ENCODE data around the gene PDE4B. TPM values are rescaled to one million over a fixed set of nuclear protein-coding genes. Genes with fewer than 3 reads are reported as not detected.
"Not testable (repeated sequence)": the region's sequence is repeated elsewhere in the genome, so short reads cannot be mapped to it uniquely, and the experiment has no call there.

The PDE4B gene
- total RNA-seq, 2 experiments from 2014 or later: 23.4 to 26.2 TPM

- H3K4me3 Mint-ChIP-seq: no peak overlapping the region
Observed at GRCh38 chr1:65992165-65992821, 199.6 kb downstream of the PDE4B start.

DNA sequence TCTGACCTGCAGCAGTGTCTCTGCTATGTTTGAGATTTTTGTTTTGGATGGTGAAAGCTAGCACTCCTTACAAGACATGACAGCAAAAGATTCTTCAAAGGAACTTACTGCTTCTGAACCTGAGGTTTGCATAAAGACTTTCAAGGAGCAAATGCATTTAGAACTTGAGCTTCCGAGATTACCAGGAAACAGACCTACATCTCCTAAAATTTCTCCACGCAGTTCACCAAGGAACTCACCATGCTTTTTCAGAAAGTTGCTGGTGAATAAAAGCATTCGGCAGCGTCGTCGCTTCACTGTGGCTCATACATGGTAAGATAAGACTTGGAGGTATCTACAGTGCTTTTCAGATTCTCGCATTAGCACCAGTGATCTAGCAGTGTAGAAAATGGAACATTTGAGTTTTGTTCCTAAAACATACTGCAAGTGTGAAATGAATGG, 200.2 kb downstream of the PDE4B start:
- DNase-seq: no peak
- CTCF ChIA-PET: interaction anchor here (0.8 to 2.2 kb wide), 2 partner anchors 55 to 250 kb away, joined by 3 to 7 read pairs; no protein-coding TSS in a partner anchor
- intact Hi-C loops (cut with micrococcal nuclease): no loop called here
- H3K9me3 Mint-ChIP-seq: no peaks in the 10 kb centered on the region
- no peak overlapping the region for H3K4me3 Mint-ChIP-seq
- H3K27me3 Mint-ChIP-seq (ENCODE audit: low read depth): peaks cover 3% of the 10 kb centered on the region
- no peaks in the 10 kb centered on the region for H3K4me1 Mint-ChIP-seq (ENCODE audit: low read depth)
- H3K27ac Mint-ChIP-seq: no peak overlapping the region
- H3K36me3 Mint-ChIP-seq (ENCODE audit: low read depth): no peaks in the 10 kb centered on the region

More at GRCh38 chr1:65992165-65992821, 199.6 kb downstream of the PDE4B start:
- no peaks in the 10 kb centered on the region for H3K9me3 Mint-ChIP-seq
- intact Hi-C loops (cut with micrococcal nuclease): no loop called here
- peaks cover 3% of the 10 kb centered on the region for H3K27me3 Mint-ChIP-seq (ENCODE audit: low read depth)
- CTCF ChIA-PET: interaction anchor here (0.8 to 2.2 kb wide), 2 partner anchors 55 to 250 kb away, joined by 3 to 7 read pairs; no protein-coding TSS in a partner anchor
- no peak for DNase-seq
- no peak overlapping the region for H3K27ac Mint-ChIP-seq
- H3K36me3 Mint-ChIP-seq (ENCODE audit: low read depth): no peaks in the 10 kb centered on the region
- no peaks in the 10 kb centered on the region for H3K4me1 Mint-ChIP-seq (ENCODE audit: low read depth)

DNA sequence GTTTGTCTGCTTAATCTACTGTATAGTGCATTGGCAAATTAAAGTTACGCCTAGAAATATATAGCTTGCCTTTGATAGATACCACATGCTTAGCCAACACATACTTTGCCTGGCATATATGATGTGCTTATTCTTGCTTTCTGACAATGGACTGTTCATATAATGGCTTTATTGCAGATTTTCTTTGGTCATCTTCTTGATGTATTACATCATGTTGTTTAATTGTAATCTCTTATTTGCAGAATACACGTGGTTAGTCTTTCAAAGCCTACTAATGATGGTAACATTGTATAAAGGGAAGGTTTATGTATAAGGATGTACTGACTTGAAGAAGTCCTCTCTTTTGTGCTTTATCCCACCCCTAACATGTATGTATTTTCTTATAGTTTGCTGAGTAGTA, 201.5 kb downstream of the PDE4B start:
- no peaks in the 10 kb centered on the region for H3K9me3 Mint-ChIP-seq
- no peak for DNase-seq
- H3K27me3 Mint-ChIP-seq (ENCODE audit: low read depth): peaks cover 3% of the 10 kb centered on the region
- intact Hi-C loops (cut with micrococcal nuclease): no loop called here
- H3K4me1 Mint-ChIP-seq (ENCODE audit: low read depth): no peaks in the 10 kb centered on the region
- H3K27ac Mint-ChIP-seq: no peak overlapping the region
- CTCF ChIA-PET: no interaction called here
- H3K4me3 Mint-ChIP-seq: no peak overlapping the region
- no peaks in the 10 kb centered on the region for H3K36me3 Mint-ChIP-seq (ENCODE audit: low read depth)

DNA sequence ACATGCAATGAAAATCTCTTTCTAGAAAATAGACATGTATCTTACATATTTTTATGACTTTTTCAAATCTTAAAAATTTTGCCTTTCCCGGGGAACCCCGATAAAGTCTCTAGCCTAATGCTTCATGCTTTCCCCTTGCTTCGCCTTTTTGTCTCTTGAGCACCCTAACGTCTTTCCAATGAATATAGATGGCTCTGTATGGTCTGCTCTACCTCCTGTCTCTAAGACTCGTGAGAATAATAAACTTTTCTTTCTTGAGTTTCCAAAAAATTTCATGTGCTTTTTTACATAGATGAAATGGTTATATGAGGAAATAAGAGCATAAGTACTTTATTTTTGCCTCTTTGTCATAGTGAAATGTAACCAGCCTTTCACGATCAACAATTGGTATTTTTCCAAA, 202.6 kb downstream of the PDE4B start:
- H3K27ac Mint-ChIP-seq: no peak overlapping the region
- no peak overlapping the region for H3K4me3 Mint-ChIP-seq
- intact Hi-C loops (cut with micrococcal nuclease): no loop called here
- H3K4me1 Mint-ChIP-seq (ENCODE audit: low read depth): no peaks in the 10 kb centered on the region
- no peak for DNase-seq
- no peaks in the 10 kb centered on the region for H3K36me3 Mint-ChIP-seq (ENCODE audit: low read depth)
- CTCF ChIA-PET: no interaction called here
- no peaks in the 10 kb centered on the region for H3K9me3 Mint-ChIP-seq
- peaks cover 3% of the 10 kb centered on the region for H3K27me3 Mint-ChIP-seq (ENCODE audit: low read depth)

DNA sequence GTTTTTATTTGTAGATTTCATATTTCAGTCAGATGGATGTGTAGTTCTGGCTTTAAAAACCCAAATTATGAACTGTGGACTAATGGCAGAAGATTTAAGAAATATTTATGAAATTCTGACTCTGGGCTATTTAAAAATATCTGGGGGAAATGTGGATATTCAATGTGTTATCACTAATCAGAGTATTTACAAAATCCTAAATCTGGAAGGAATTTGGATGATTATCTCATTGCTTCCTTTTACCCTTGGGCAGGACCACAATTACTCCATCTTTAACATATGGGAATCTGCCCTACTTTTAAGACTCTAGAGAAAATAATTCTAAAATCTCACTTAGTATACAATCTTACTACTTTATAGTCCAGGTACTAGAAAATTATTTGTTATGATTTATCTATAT, 203.2 kb downstream of the PDE4B start:
- Mint-ChIP-seq H3K27ac (no peak overlapping the region), H3K27me3 (ENCODE audit: low read depth) (peaks cover 3% of the 10 kb centered on the region), H3K9me3 (no peaks in the 10 kb centered on the region), H3K36me3 (ENCODE audit: low read depth) (no peaks in the 10 kb centered on the region), H3K4me3 (no peak overlapping the region), H3K4me1 (ENCODE audit: low read depth) (no peaks in the 10 kb centered on the region)
- intact Hi-C loops (cut with micrococcal nuclease): no loop called here
- CTCF ChIA-PET: no interaction called here
- no peak for DNase-seq

DNA sequence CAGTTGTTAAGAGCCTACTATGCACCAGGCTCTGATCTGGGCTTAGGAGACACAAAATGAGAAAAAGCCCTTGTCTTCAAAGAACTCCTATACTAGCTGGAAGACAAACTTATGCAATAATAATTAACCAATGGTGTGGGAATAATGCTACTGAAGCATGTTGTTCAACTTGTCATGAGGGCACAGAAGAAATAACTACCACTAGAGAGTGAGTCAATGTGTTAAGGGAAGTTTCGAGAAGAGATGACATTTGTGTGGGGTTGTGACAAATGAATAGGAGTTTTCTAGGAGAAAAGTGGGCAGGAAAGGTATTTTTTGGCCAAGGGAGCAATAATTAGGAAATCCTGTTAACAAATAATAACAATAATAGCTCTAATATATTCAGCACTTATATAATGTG, 205.0 kb downstream of the PDE4B start:
- CTCF ChIA-PET: no interaction called here
- H3K36me3 Mint-ChIP-seq (ENCODE audit: low read depth): no peaks in the 10 kb centered on the region
- intact Hi-C loops (cut with micrococcal nuclease): no loop called here

GRCh38 chr1:65998763-65999583, 206.3 kb downstream of the PDE4B start:
- intact Hi-C loops (cut with micrococcal nuclease): no loop called here
- Mint-ChIP-seq H3K36me3 (ENCODE audit: low read depth) (no peaks in the 10 kb centered on the region), H3K9me3 (no peaks in the 10 kb centered on the region), H3K4me3 (no peak overlapping the region), H3K27ac (no peak overlapping the region), H3K4me1 (ENCODE audit: low read depth) (no peaks in the 10 kb centered on the region), H3K27me3 (ENCODE audit: low read depth) (peaks cover 3% of the 10 kb centered on the region)
- CTCF ChIA-PET: no interaction called here
- no peak for DNase-seq

More for the DNA sequence above, 205.0 kb downstream of the PDE4B start:
- Mint-ChIP-seq H3K4me3 (no peak overlapping the region), H3K9me3 (no peaks in the 10 kb centered on the region), H3K27me3 (ENCODE audit: low read depth) (peaks cover 3% of the 10 kb centered on the region), H3K27ac (no peak overlapping the region), H3K4me1 (ENCODE audit: low read depth) (no peaks in the 10 kb centered on the region)
- no peak for DNase-seq

GRCh38 chr1:66000033-66000637, 207.4 kb downstream of the PDE4B start:
- Mint-ChIP-seq H3K27me3 (ENCODE audit: low read depth) (no peaks in the 10 kb centered on the region), H3K9me3 (no peaks in the 10 kb centered on the region), H3K36me3 (ENCODE audit: low read depth) (no peaks in the 10 kb centered on the region), H3K27ac (no peak overlapping the region), H3K4me1 (ENCODE audit: low read depth) (no peaks in the 10 kb centered on the region), H3K4me3 (no peak overlapping the region)
- DNase-seq: no peak
- intact Hi-C loops (cut with micrococcal nuclease): no loop called here
- CTCF ChIA-PET: interaction anchor here (0.7 kb wide), 1 partner anchor 242 kb away, joined by 3 read pairs; no protein-coding TSS in a partner anchor

- CTCF ChIA-PET: no interaction called here
- Mint-ChIP-seq H3K27me3 (ENCODE audit: low read depth) (peaks cover 2% of the 10 kb centered on the region), H3K4me1 (ENCODE audit: low read depth) (no peaks in the 10 kb centered on the region), H3K9me3 (no peaks in the 10 kb centered on the region), H3K27ac (no peak overlapping the region), H3K4me3 (no peak overlapping the region), H3K36me3 (ENCODE audit: low read depth) (no peaks in the 10 kb centered on the region)
- intact Hi-C loops (cut with micrococcal nuclease): no loop called here
- DNase-seq: no peak
Observed at GRCh38 chr1:66003690-66004089, 211.0 kb downstream of the PDE4B start.

DNA sequence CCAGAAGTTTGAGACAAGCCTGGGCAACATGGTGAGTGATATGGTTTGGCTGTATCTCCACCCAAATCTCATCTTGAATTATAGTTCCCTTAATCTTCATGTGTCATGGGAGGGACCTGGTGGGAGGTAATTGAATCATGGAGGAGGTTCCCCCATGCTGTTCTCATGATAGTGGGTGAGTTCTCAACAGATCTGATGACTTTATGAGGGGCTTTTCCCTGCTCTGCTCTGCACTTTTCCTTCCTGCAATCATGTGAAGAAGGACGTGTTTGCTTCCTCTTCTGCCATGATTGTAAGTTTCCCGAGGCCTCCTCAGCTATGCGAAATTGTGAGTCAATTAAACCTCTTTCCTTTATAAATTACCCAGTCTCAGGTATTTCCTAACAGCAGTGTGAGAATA, 213.8 kb downstream of the PDE4B start:
- H3K36me3 Mint-ChIP-seq (ENCODE audit: low read depth); intact Hi-C loops (cut with micrococcal nuclease); CTCF ChIA-PET; H3K4me1 Mint-ChIP-seq (ENCODE audit: low read depth); H3K4me3 Mint-ChIP-seq; H3K27ac Mint-ChIP-seq; H3K9me3 Mint-ChIP-seq; DNase-seq: not testable (repeated sequence)
- peaks cover 10% of the 10 kb centered on the region for H3K27me3 Mint-ChIP-seq (ENCODE audit: low read depth)

DNA sequence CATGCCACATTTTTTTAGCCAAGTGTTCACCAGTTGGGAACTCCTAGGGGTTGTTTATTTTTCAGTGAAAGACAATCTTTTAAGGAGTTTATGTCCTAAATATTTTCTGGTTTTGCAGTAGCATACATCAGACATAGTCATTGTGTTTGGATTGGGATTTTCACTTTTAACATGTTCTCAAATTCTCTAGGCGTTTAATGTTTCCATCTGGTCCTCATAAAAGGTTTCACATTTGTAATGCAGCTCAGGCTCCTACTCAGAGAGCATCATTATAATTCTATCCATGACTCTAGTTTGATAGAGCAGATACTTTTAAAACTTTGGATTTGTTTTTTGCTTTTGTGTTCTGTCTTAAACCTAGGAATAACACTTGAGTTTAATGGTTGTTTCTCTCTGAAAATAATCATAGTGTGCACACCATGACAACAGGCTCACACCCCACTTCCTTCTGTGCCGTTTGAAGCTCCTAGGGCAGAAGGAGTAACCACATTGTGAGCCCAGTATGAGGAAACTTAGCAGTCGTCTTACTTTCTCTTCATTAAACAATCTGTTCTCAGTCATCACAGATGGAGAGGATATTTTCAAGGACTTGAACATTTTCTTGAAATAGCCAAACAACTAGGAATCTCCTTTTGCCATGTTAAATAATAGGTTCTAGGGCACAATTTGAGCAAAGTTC, 219.6 kb downstream of the PDE4B start:
- H3K4me3 Mint-ChIP-seq: no peak overlapping the region
- DNase-seq: no peak
- H3K9me3 Mint-ChIP-seq: no peaks in the 10 kb centered on the region
- intact Hi-C loops (cut with micrococcal nuclease): loop anchor here (5.0 kb wide), 1 partner anchor 230 kb away; no protein-coding TSS in a partner anchor
- H3K27ac Mint-ChIP-seq: no peak overlapping the region
- CTCF ChIA-PET: no interaction called here
- peaks cover 10% of the 10 kb centered on the region for H3K27me3 Mint-ChIP-seq (ENCODE audit: low read depth)
- peaks cover 6% of the 10 kb centered on the region for H3K4me1 Mint-ChIP-seq (ENCODE audit: low read depth)
- no peaks in the 10 kb centered on the region for H3K36me3 Mint-ChIP-seq (ENCODE audit: low read depth)

- Mint-ChIP-seq H3K27ac (no peak overlapping the region), H3K27me3 (ENCODE audit: low read depth) (peaks cover 10% of the 10 kb centered on the region), H3K9me3 (no peaks in the 10 kb centered on the region), H3K36me3 (ENCODE audit: low read depth) (no peaks in the 10 kb centered on the region), H3K4me3 (no peak overlapping the region), H3K4me1 (ENCODE audit: low read depth) (peaks cover 6% of the 10 kb centered on the region)
- intact Hi-C loops (cut with micrococcal nuclease): loop anchor here (5.0 kb wide), 1 partner anchor 229 kb away; no protein-coding TSS in a partner anchor
- no peak for DNase-seq
- CTCF ChIA-PET: no interaction called here
Observed at GRCh38 chr1:66013371-66013770, 220.7 kb downstream of the PDE4B start.

Measured in activated naive CD4-positive, alpha-beta T cell treated with anti-CD3 and anti-CD28 coated beads for 36 hours (primary cell).